Ovary (tissue), 10 donors: Measurements from ENCODE around the gene SPG11. TPM values are rescaled to one million over a fixed set of nuclear protein-coding genes. Genes with fewer than 3 reads are reported as not detected.
A peak's percentile ranks its signal among the peaks of the same experiment; 100 is the strongest.

ENCODE experiments used
- DNase-seq, 5 donors: peaks; one replicate each; pipeline ENCODE4 v3.0.0-alpha.2; 2019 to 2020
- H3K27ac ChIP-seq, 2 donors: fragments of 200-600 bp; one replicate each; pipeline versions ENCODE4 v1.5.1 to v1.8.0; 2019 to 2022
- H3K27me3 ChIP-seq: fragments of 200-600 bp; one replicate; pipeline ENCODE4 v1.8.0; 2022
- H3K36me3 ChIP-seq: fragments of 200-600 bp; sonication (generic); one replicate; pipeline ENCODE4 v1.5.1; 2019
- H3K4me1 ChIP-seq: one replicate; pipeline ENCODE4 v1.8.1; 2013; ENCODE audit warnings: mild to moderate bottlenecking, moderate library complexity; ENCODE audit not compliant: insufficient read depth
- H3K4me3 ChIP-seq: fragments of 200-600 bp; sonication (generic); one replicate; pipeline ENCODE4 v1.5.1; 2017
- H3K9me3 ChIP-seq, 2 donors: fragments of 200-600 bp in 1 of 2; sonication (generic) in 1 of 2; one replicate each; pipeline versions ENCODE4 v1.5.1 to v1.8.1; 2013 to 2019; ENCODE audit warnings: mild to moderate bottlenecking in 1 of 2, moderate library complexity in 1 of 2
- CTCF ChIP-seq, 3 donors: fragments of 450-650 bp in 2 of 3; fragments of 200-600 bp in 1 of 3; IDR thresholded peaks; one replicate each; pipeline versions ENCODE4 v1.5.1 to v1.8.0; 2016 to 2022; ENCODE audit warnings: antibody characterized with exemption in 3 of 3, mild to moderate bottlenecking in 1 of 3
- EP300 ChIP-seq: sonication (generic); formaldehyde crosslinking; IDR thresholded peaks from one replicate; pipeline ENCODE4 v1.6.1; 2017; ENCODE audit warnings: antibody characterized with exemption
- POLR2A ChIP-seq: fragments of 450-650 bp; IDR thresholded peaks from one replicate; pipeline ENCODE4 v1.6.1; 2017; ENCODE audit warnings: antibody characterized with exemption, mild to moderate bottlenecking, moderate library complexity
- WGBS, 3 donors: extraction: QIAGEN DNeasy Blood & Tissue Kit in 1 of 3; methylation state at CpG; one replicate each; pipeline versions ENCODE4 v1.1.5 to v1.1.7; 2013 to 2017; 5-methylcytosine and 5-hydroxymethylcytosine counted together
- intact Hi-C, 4 donors: fragments of 100-400 bp; cut with DNase I; formaldehyde crosslinking; loops; one replicate each; pipeline versions ENCODE4 v1.11.0 to v1.15.1; 2022 to 2023
- long read RNA-seq, 3 donors: library from polyadenylated mRNA in 2 of 3; unstranded in 2 of 3; transcript quantifications; one replicate each; pipeline ENCODE4 v2.0.0 and lab custom pipeline, GENCODE V29; 2021 to 2026
- polyA plus RNA-seq, 2 donors: library from polyadenylated mRNA; stranded (reverse); fragments of 200-250 nt in 1 of 2; fragments of 350-450 nt in 1 of 2; fragmentation: Illumina TruSeq in 1 of 2; extraction: RNeasy Lipid Tissue Mini Kit (QIAGEN cat#74804) in 1 of 2; gene quantifications; one replicate each; pipeline ENCODE4 v1.2.3, GENCODE V29; 2013 to 2014
- total RNA-seq, 7 donors: library from RNA; depleted of rRNA in 2 of 7; stranded (reverse); fragments of >200 nt in 2 of 7; fragmentation: NEBNext Ultra II Directional in 3 of 7; extraction: Animal tissue kit (Norgen Biotek cat#: 25700) in 3 of 7; gene quantifications; one replicate each; pipeline versions ENCODE4 v1.1.0 to v1.2.4, GENCODE V29; 2016 to 2023
- donor health status: DM: no; HTN: no; CAD: no; lungs with moderate emphysema.
- donor health status: DM: no; HTN: no; CAD: no.
- donor health status: Bipolar disorder and iron deficiency.
- donor health status: DM: yes; HTN: yes; CAD: no.
- donor health status: DM: no; HTN: no; CAD: no.
- donor health status: DM: yes; HTN: yes; CAD: no.

Gene SPG11
- total RNA-seq, result 10 to 100 TPM; 40.3 to 79.8 (median 53.7) TPM
- polyA plus RNA-seq, result 10 to 100 TPM; 25.4 to 40.4 TPM
- long read RNA-seq, donor 1, transcript SPG11-215 (12 exons, 2,579 nt), result major isoform, 9 of 39 reads
- long read RNA-seq, donor 1, partial matches to known transcripts, result 15 of 39 reads
- long read RNA-seq, donor 1, other reads (novel, unspliced or antisense), result 14 of 39 reads
- long read RNA-seq, donor 2, partial matches to known transcripts, result 11 of 15 reads
- long read RNA-seq, donor 2, other reads (novel, unspliced or antisense), result 0 of 15 reads
- long read RNA-seq, donor 3, full-length matches to known transcripts, result 2 of 16 reads
- long read RNA-seq, donor 3, partial matches to known transcripts, result 9 of 16 reads
- long read RNA-seq, donor 3, other reads (novel, unspliced or antisense), result 5 of 16 reads

- Histone ChIP-seq H3K4me3 (peak within 1 kb of the TSS; percentile 69), H3K27ac (peak within 1 kb of the TSS; percentile 82 to 88), H3K27me3 (no peaks in the 10 kb centered on the region), H3K4me1 (peaks cover 3% of the 10 kb centered on the region), H3K9me3 (no peaks in the 10 kb centered on the region), H3K36me3 (peaks cover 2% of the 10 kb centered on the region)
- WGBS, 3 donors, result 8 to 9% (median 9%) methylated on average over 51 to 53 of the region's 53 CpGs
- intact Hi-C loops, result loop anchor here in 3 of 4 donors (5.0 kb wide), 1 partner anchor 74 kb away; the partner anchor contains the start of gene TRIM69 (in 3 of the 3)
- peak; percentile 86 to 96 (median 92) for TF ChIP-seq CTCF (IDR thresholded peaks at IDR 0.05)
- TF ChIP-seq POLR2A, result peak; percentile 84
- no peak for TF ChIP-seq EP300
- DNase-seq, result peak; percentile 96 to 98 (median 97)
Measured at GRCh38 chr15:44663410-44664308, at the start of gene SPG11. SPG11 (minus strand) TSS chr15:44663662; CDS start chr15:44663647, 15 bp downstream.

GRCh38 chr15:44712346-44713005 is 49.0 kb upstream of the SPG11 start:
- no peak for TF ChIP-seq CTCF (IDR thresholded peaks at IDR 0.05)
- no peaks in the 10 kb centered on the region for H3K9me3 ChIP-seq
- peaks cover 3% of the 10 kb centered on the region for H3K4me1 ChIP-seq
- DNase-seq, result peak; percentile 66 to 77 (median 72)
- H3K4me3 ChIP-seq, result peak overlapping the region; percentile 63
- intact Hi-C loops, result loop anchor here in 1 of 4 donors (10.0 kb wide), 1 partner anchor 472 kb away; the partner anchor contains the start of gene SHF
- H3K36me3 ChIP-seq, result no peaks in the 10 kb centered on the region
- WGBS, 3 donors, result 4 to 7% (median 4%) methylated on average over 24 of the region's 24 CpGs
- H3K27me3 ChIP-seq, result no peaks in the 10 kb centered on the region
- peak overlapping the region; percentile 92 to 95 for H3K27ac ChIP-seq

GRCh38 chr15:44711743-44712345 is 48.4 kb upstream of the SPG11 start:
- Histone ChIP-seq H3K9me3 (no peaks in the 10 kb centered on the region), H3K36me3 (no peaks in the 10 kb centered on the region), H3K27me3 (no peaks in the 10 kb centered on the region), H3K4me1 (peaks cover 3% of the 10 kb centered on the region), H3K27ac (peak overlapping the region; percentile 92 to 95), H3K4me3 (peak overlapping the region; percentile 63)
- intact Hi-C loops, result loop anchor here in 1 of 4 donors (10.0 kb wide), 1 partner anchor 473 kb away; the partner anchor contains the start of gene SHF
- WGBS, 3 donors, result 0 to 1% (median 0%) methylated on average over 43 to 46 of the region's 46 CpGs
- no peak for TF ChIP-seq EP300
- no peak for TF ChIP-seq CTCF (IDR thresholded peaks at IDR 0.05)
- no peak for TF ChIP-seq POLR2A
- peak in 1 of 5 donors; percentile 70 for DNase-seq
